ENCODE measurements around the gene SH3BP1. TPM values are rescaled to one million over a fixed set of nuclear protein-coding genes. Genes with fewer than 3 reads are reported as not detected.

SH3BP1 gene
- total and polyA plus RNA-seq, 2 of the 13 experiments (the other 11 are each of a cell fraction or from before 2014, with no cell fraction given), result 8.4 to 18.5 TPM

DNA sequence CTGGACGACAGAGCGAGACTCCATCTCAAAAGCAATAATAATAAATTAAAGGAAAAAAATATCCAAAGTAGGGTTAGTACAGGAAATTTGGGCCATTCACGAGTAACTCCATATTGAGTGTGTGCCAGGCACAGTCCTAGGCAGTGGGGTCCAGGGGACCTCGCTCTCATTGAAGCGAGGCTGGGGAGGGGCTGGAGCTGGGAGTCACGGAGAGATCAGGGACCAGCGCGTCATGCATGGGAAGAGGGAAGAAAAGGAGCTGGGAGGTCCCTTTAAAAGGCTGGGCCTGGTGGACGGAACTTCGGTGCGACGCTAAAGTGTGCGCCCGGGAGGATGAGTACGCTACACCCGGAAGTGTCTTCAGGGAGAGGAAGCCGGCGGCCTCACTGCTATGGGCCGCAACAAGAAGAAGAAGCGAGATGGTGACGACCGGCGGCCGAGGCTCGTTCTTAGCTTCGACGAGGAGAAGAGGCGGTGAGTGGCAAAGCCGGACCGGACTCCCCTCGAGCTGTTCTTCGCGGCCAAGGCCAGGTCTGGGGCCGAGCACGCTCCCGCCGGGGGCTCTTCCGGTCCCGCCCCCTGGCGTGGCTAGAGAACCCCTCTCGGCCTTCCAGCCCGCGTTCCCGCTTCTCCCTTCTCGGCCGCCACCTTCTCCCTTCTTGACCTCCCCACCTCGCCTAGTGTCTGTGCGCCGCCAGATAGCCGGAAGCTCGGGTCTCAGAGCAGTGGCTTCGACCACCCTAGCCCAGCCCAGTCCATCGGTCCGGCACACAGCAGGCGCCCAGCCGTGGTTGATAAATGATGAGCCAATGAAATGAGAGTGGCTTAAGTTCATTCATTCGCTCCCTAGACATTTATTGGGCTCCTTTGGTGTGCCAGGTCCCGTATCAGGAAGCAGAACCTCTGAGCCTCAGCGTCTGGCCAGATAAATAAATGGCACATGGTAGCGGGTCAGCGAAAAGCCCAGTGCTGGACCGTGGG is 46.8 kb downstream of the SH3BP1 start, which contains the start of gene NOL12 (continued):
- TF ChIP-seq NR1H2 (CRISPR knock-in tag; IDR thresholded peaks at IDR 0.05; ENCODE audit: borderline replicate concordance, low read depth), result no peak
- TF ChIP-seq REXO4 (CRISPR knock-in tag; IDR thresholded peaks at IDR 0.05; ENCODE audit: borderline replicate concordance), result no peak
- TF ChIP-seq ZNF724P (CRISPR knock-in tag; IDR thresholded peaks at IDR 0.05; ENCODE audit: borderline replicate concordance), result 0 out of 2 replicates have a peak, but pooled peaks have one; percentile 35
- TF ChIP-seq ZSCAN12 (CRISPR knock-in tag; IDR thresholded peaks at IDR 0.05), result no peak
- TF ChIP-seq ZNF205 (CRISPR knock-in tag; IDR thresholded peaks at IDR 0.05), result peak; percentile 74; the same call in 1 of the 2 replicates
- TF ChIP-seq ZNF792 (CRISPR knock-in tag; IDR thresholded peaks at IDR 0.05), result peak; percentile 71
- TF ChIP-seq, protein P1, sequence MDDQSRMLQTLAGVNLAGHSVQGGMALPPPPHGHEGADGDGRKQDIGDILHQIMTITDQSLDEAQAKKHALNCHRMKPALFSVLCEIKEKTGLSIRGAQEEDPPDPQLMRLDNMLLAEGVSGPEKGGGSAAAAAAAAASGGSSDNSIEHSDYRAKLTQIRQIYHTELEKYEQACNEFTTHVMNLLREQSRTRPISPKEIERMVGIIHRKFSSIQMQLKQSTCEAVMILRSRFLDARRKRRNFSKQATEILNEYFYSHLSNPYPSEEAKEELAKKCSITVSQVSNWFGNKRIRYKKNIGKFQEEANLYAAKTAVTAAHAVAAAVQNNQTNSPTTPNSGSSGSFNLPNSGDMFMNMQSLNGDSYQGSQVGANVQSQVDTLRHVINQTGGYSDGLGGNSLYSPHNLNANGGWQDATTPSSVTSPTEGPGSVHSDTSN (CRISPR knock-in tag; IDR thresholded peaks at IDR 0.05; ENCODE audit: borderline replicate concordance), result no peak
- peak; percentile 73; the same call in 1 of the 2 replicates for TF ChIP-seq DNMT1 (CRISPR knock-in tag; IDR thresholded peaks at IDR 0.05)
- no peak for TF ChIP-seq ZNF460 (CRISPR knock-in tag; IDR thresholded peaks at IDR 0.05; ENCODE audit: borderline replicate concordance)
- TF ChIP-seq, protein P2, sequence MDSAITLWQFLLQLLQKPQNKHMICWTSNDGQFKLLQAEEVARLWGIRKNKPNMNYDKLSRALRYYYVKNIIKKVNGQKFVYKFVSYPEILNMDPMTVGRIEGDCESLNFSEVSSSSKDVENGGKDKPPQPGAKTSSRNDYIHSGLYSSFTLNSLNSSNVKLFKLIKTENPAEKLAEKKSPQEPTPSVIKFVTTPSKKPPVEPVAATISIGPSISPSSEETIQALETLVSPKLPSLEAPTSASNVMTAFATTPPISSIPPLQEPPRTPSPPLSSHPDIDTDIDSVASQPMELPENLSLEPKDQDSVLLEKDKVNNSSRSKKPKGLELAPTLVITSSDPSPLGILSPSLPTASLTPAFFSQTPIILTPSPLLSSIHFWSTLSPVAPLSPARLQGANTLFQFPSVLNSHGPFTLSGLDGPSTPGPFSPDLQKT (CRISPR knock-in tag; IDR thresholded peaks at IDR 0.05; ENCODE audit: borderline replicate concordance), result 0 out of 2 replicates have a peak, but pooled peaks have one; percentile 32
- TF ChIP-seq FOXK1 (CRISPR knock-in tag; IDR thresholded peaks at IDR 0.05; ENCODE audit: borderline replicate concordance, low read depth), result peak; percentile 91
- peak; percentile 65 for TF ChIP-seq GATAD2A (CRISPR knock-in tag; IDR thresholded peaks at IDR 0.05)
- TF ChIP-seq POLR2AphosphoS5 (IDR thresholded peaks at IDR 0.05; ENCODE audit: low read depth, low read length), result peak; percentile 49; the same call in 1 of the 2 replicates
- peak; percentile 67 for TF ChIP-seq ZNF543 (CRISPR knock-in tag; IDR thresholded peaks at IDR 0.05)
- TF ChIP-seq, protein P3, sequence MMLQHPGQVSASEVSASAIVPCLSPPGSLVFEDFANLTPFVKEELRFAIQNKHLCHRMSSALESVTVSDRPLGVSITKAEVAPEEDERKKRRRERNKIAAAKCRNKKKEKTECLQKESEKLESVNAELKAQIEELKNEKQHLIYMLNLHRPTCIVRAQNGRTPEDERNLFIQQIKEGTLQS (CRISPR knock-in tag; IDR thresholded peaks at IDR 0.05), result peak; percentile 31; the same call in 1 of the 2 replicates
- TF ChIP-seq ELF3 (CRISPR knock-in tag; IDR thresholded peaks at IDR 0.05), result peak; percentile 68
- TF ChIP-seq, protein P4, sequence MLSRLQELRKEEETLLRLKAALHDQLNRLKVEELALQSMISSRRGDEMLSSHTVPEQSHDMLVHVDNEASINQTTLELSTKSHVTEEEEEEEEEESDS (CRISPR knock-in tag; IDR thresholded peaks at IDR 0.05; ENCODE audit: borderline replicate concordance), result peak; percentile 72; the same call in 1 of the 2 replicates
- TF ChIP-seq, protein P5, sequence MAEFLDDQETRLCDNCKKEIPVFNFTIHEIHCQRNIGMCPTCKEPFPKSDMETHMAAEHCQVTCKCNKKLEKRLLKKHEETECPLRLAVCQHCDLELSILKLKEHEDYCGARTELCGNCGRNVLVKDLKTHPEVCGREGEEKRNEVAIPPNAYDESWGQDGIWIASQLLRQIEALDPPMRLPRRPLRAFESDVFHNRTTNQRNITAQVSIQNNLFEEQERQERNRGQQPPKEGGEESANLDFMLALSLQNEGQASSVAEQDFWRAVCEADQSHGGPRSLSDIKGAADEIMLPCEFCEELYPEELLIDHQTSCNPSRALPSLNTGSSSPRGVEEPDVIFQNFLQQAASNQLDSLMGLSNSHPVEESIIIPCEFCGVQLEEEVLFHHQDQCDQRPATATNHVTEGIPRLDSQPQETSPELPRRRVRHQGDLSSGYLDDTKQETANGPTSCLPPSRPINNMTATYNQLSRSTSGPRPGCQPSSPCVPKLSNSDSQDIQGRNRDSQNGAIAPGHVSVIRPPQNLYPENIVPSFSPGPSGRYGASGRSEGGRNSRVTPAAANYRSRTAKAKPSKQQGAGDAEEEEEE (CRISPR knock-in tag; IDR thresholded peaks at IDR 0.05; ENCODE audit: borderline replicate concordance), result 0 out of 2 replicates have a peak, but pooled peaks have one; percentile 30
- TF ChIP-seq ZNF30 (CRISPR knock-in tag; IDR thresholded peaks at IDR 0.05), result 0 out of 2 replicates have a peak, but pooled peaks have one; percentile 78
- peak; percentile 86 for TF ChIP-seq ZNF747 (CRISPR knock-in tag; IDR thresholded peaks at IDR 0.05; ENCODE audit: borderline replicate concordance)
- TF ChIP-seq, protein P6, sequence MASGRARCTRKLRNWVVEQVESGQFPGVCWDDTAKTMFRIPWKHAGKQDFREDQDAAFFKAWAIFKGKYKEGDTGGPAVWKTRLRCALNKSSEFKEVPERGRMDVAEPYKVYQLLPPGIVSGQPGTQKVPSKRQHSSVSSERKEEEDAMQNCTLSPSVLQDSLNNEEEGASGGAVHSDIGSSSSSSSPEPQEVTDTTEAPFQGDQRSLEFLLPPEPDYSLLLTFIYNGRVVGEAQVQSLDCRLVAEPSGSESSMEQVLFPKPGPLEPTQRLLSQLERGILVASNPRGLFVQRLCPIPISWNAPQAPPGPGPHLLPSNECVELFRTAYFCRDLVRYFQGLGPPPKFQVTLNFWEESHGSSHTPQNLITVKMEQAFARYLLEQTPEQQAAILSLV (CRISPR knock-in tag; IDR thresholded peaks at IDR 0.05; ENCODE audit: borderline replicate concordance), result peak; percentile 82; the same call in 1 of the 2 replicates
- no peak for TF ChIP-seq ZNF777 (CRISPR knock-in tag; IDR thresholded peaks at IDR 0.05)

Measured in HepG2 (cell line).